H9 (cell line): ENCODE data around the gene CHST8. TPM values are rescaled to one million over a fixed set of nuclear protein-coding genes. Genes with fewer than 3 reads are reported as not detected.

ENCODE experiments used
- DNase-seq: peaks from one replicate; pipeline ENCODE4 v3.0.0-alpha.2; 2017
- H2AFZ ChIP-seq: one replicate; pipeline ENCODE4 v1.6.1; 2013; ENCODE audit warnings: mild to moderate bottlenecking, low read length, control low read depth, moderate library complexity
- H2AK5ac ChIP-seq: 2 replicates; pipeline ENCODE4 v1.6.1; 2013; ENCODE audit warnings: low read length, control low read depth, mixed read lengths; ENCODE audit not compliant: insufficient read length
- H2BK120ac ChIP-seq: one replicate; pipeline ENCODE4 v1.6.1; 2013; ENCODE audit warnings: low read depth, mild to moderate bottlenecking, low read length, control low read depth, inconsistent platforms; ENCODE audit not compliant: poor library complexity, severe bottlenecking
- H2BK12ac ChIP-seq: 2 replicates; pipeline ENCODE4 v1.6.1; 2013; ENCODE audit warnings: low read length, control low read depth, mixed read lengths, low read depth; ENCODE audit not compliant: insufficient read length
- H2BK15ac ChIP-seq: 2 replicates; pipeline ENCODE4 v1.6.1; 2013; ENCODE audit warnings: low read depth, low read length, control low read depth
- H2BK20ac ChIP-seq: one replicate; pipeline ENCODE4 v1.6.1; 2013; ENCODE audit warnings: low read depth, mild to moderate bottlenecking, low read length, control low read depth, inconsistent platforms; ENCODE audit not compliant: poor library complexity, severe bottlenecking
- H2BK5ac ChIP-seq: 2 replicates; pipeline ENCODE4 v1.6.1; 2013; ENCODE audit warnings: low read length, control low read depth, mixed read lengths; ENCODE audit not compliant: insufficient read length
- H3K14ac ChIP-seq: 2 replicates; pipeline ENCODE4 v1.6.1; 2013; ENCODE audit warnings: low read length, control low read depth; ENCODE audit not compliant: insufficient read depth
- H3K18ac ChIP-seq: 2 replicates; pipeline ENCODE4 v1.6.1; 2013; ENCODE audit warnings: low read depth, mild to moderate bottlenecking, mixed read lengths, low read length, control low read depth; ENCODE audit not compliant: insufficient read length
- H3K23ac ChIP-seq: 2 replicates; pipeline ENCODE4 v1.6.1; 2013; ENCODE audit warnings: low read length, control low read depth, mixed read lengths, low read depth; ENCODE audit not compliant: insufficient read length
- H3K23me2 ChIP-seq: 2 replicates; pipeline ENCODE4 v1.6.1; 2013; ENCODE audit warnings: low read depth, mild to moderate bottlenecking, mixed read lengths, low read length, control low read depth; ENCODE audit not compliant: insufficient read length, poor library complexity, severe bottlenecking
- H3K27ac ChIP-seq: 2 replicates; pipeline ENCODE4 v1.5.1; 2013; ENCODE audit warnings: low read length, control low read depth, mixed read lengths, low read depth; ENCODE audit not compliant: insufficient read length
- H3K27me3 ChIP-seq: 2 replicates; pipeline ENCODE4 v1.6.1; 2013; ENCODE audit warnings: low read length, control low read depth, inconsistent platforms; ENCODE audit not compliant: insufficient read depth
- H3K4ac ChIP-seq: 2 replicates; pipeline ENCODE4 v1.6.1; 2013; ENCODE audit warnings: low read depth, mild to moderate bottlenecking, control low read depth, inconsistent platforms, low read length, moderate library complexity
- H3K4me1 ChIP-seq: 2 replicates; pipeline ENCODE4 v1.6.1; 2013; ENCODE audit warnings: low read length, control low read depth, inconsistent platforms; ENCODE audit not compliant: insufficient read depth
- H3K4me2 ChIP-seq: 2 replicates; pipeline ENCODE4 v1.6.1; 2013; ENCODE audit warnings: low read length, control low read depth, mixed read lengths; ENCODE audit not compliant: insufficient read length, insufficient read depth
- H3K56ac ChIP-seq: 2 replicates; pipeline ENCODE4 v1.6.1; 2013; ENCODE audit warnings: low read depth, mild to moderate bottlenecking, mixed read lengths, low read length, control low read depth; ENCODE audit not compliant: insufficient read length
- H3K79me1 ChIP-seq: 2 replicates; pipeline ENCODE4 v1.6.1; 2013; ENCODE audit warnings: low read depth, mild to moderate bottlenecking, moderate library complexity, low read length, control low read depth, inconsistent platforms; ENCODE audit not compliant: insufficient read depth, poor library complexity, severe bottlenecking
- H3K79me2 ChIP-seq: 2 replicates; pipeline ENCODE4 v1.6.1; 2013; ENCODE audit warnings: low read length, control low read depth, inconsistent platforms; ENCODE audit not compliant: insufficient read depth
- H3K9ac ChIP-seq: 2 replicates; pipeline ENCODE4 v1.6.1; 2013; ENCODE audit warnings: low read length, control low read depth, mixed read lengths; ENCODE audit not compliant: insufficient read length; ENCODE audit errors: extremely low read depth
- H3K9me3 ChIP-seq: one replicate; pipeline ENCODE4 v1.6.1; 2013; ENCODE audit warnings: low read depth, low read length, inconsistent platforms; ENCODE audit not compliant: control insufficient read depth
- H3T11ph ChIP-seq: one replicate; pipeline ENCODE4 v1.6.1; 2013; ENCODE audit warnings: mild to moderate bottlenecking, low read length, control low read depth, inconsistent platforms
- H4K20me1 ChIP-seq: one replicate; pipeline ENCODE4 v1.6.1; 2013; ENCODE audit not compliant: control insufficient read depth, insufficient read length, insufficient read depth
- H4K5ac ChIP-seq: 2 replicates; pipeline ENCODE4 v1.6.1; 2013; ENCODE audit warnings: low read depth, mild to moderate bottlenecking, mixed read lengths, low read length, control low read depth; ENCODE audit not compliant: insufficient read length
- H4K8ac ChIP-seq: replicated peaks from 2 replicates; pipeline ENCODE4 v1.6.1; 2013; ENCODE audit warnings: low read length, control low read depth, mixed read lengths, low read depth; ENCODE audit not compliant: insufficient read length
- H4K91ac ChIP-seq: 2 replicates; pipeline ENCODE4 v1.6.1; 2013; ENCODE audit warnings: low read depth, mild to moderate bottlenecking, moderate library complexity, mixed read lengths, low read length, control low read depth; ENCODE audit not compliant: insufficient read length
- H3K27ac Mint-ChIP-seq, 3 experiments: 2 replicates in 2 of 3; 3 replicates in 1 of 3; pipeline ENCODE4 v1.8.0; 2020 to 2021; ENCODE audit warnings: mixed read lengths in 3 of 3, mild to moderate bottlenecking in 1 of 3, moderate library complexity in 1 of 3
- H3K27me3 Mint-ChIP-seq: 2 replicates; pipeline ENCODE4 v1.8.0; 2021; ENCODE audit warnings: low read depth, mild to moderate bottlenecking, moderate library complexity, mixed read lengths
- H3K36me3 Mint-ChIP-seq, 3 experiments: 2 replicates in 2 of 3; 3 replicates in 1 of 3; pipeline ENCODE4 v1.8.0; 2020 to 2021; ENCODE audit warnings: low read depth in 3 of 3, mixed read lengths in 3 of 3; ENCODE audit not compliant: insufficient read depth in 1 of 3
- H3K4me1 Mint-ChIP-seq, 2 experiments: 2 replicates each; pipeline ENCODE4 v1.8.0; 2020; ENCODE audit warnings: mixed read lengths in 2 of 2
- H3K4me3 Mint-ChIP-seq, 2 experiments: 2 replicates in 1 of 2; 3 replicates in 1 of 2; pipeline ENCODE4 v1.8.0; 2020 to 2021; ENCODE audit warnings: mild to moderate bottlenecking in 2 of 2, mixed read lengths in 2 of 2, moderate library complexity in 1 of 2
- H3K9me3 Mint-ChIP-seq, 2 experiments: 2 replicates in 1 of 2; 3 replicates in 1 of 2; pipeline ENCODE4 v1.8.0; 2020; ENCODE audit warnings: mild to moderate bottlenecking in 2 of 2, mixed read lengths in 2 of 2, moderate library complexity in 1 of 2
- WGBS: extraction: QIAGEN DNeasy Blood & Tissue Kit; methylation state at CpG from one replicate; pipeline ENCODE4 v1.1.7; 2013; ENCODE audit warnings: missing lambda C conversion rate, low lambda C conversion rate, mixed read lengths; ENCODE audit not compliant: insufficient read length; ENCODE audit errors: extremely low coverage; 5-methylcytosine and 5-hydroxymethylcytosine counted together
- total RNA-seq: library from RNA; stranded (reverse); gene quantifications from 2 replicates; pipeline ENCODE4 v1.2.1, GENCODE V29; 2021
- TF ChIP-seq, protein P1 (sequence below): fragments of 200-600 bp; sonication (generic); conservative IDR thresholded peaks from 3 replicates; pipeline ENCODE4 v1.8.0; 2021; ENCODE audit warnings: antibody characterized with exemption, mild to moderate bottlenecking

Gene CHST8
- total RNA-seq, 1 experiment from 2014 or later = 5.1 TPM

DNA sequence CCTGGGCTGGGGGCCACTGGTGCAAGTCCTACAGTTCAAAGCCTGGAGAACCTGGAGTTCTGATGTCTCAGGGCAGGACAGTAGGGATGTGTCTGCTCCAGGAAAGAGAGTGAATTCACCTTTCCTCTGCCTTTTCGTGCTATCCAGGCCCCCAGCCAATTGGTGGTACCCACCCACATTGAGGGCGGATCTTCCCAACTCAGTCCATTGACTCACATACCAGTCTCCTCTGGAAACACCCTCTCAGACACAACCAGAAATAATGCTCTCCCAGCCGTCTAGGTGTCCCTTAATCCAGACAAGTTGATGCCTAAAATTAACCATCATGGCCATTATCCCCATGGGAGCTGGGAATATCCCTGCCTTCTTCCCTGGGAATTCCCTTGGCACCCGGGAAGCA lies 38.8 kb upstream of the CHST8 start:
- Histone ChIP-seq H4K91ac (no peak overlapping the region), H4K5ac (no peak overlapping the region), H3K9me3 (peaks cover 8% of the 10 kb centered on the region), H2BK12ac (no peak overlapping the region), H2BK20ac (no peak overlapping the region), H3K23me2 (no peaks in the 10 kb centered on the region), H3K18ac (no peak overlapping the region), H3K9ac (no peak overlapping the region), H3T11ph (no peak overlapping the region), H2BK120ac (no peak overlapping the region), H2BK15ac (no peak overlapping the region), H3K4me1 (no peaks in the 10 kb centered on the region), H3K27ac (no peak overlapping the region), H3K79me2 (no peaks in the 10 kb centered on the region), H2AK5ac (no peak overlapping the region), H3K14ac (no peak overlapping the region), H3K4me2 (no peak overlapping the region), H4K20me1 (no peaks in the 10 kb centered on the region), H3K56ac (no peak overlapping the region), H4K8ac (no peak overlapping the region), H2BK5ac (no peak overlapping the region), H3K27me3 (no peaks in the 10 kb centered on the region), H3K23ac (no peak overlapping the region), H3K4ac (no peak overlapping the region), H2AFZ (no peak overlapping the region), H3K79me1 (no peaks in the 10 kb centered on the region)
- no CpG with 5 or more reads among the region's 4 CpGs for WGBS
- H3K27ac Mint-ChIP-seq = no peak overlapping the region
- DNase-seq = no peak
- peaks cover 3 to 8% of the 10 kb centered on the region in 2 experiments; a peak in 1 of 4 replicates for H3K4me1 Mint-ChIP-seq
- no peak overlapping the region for H3K4me3 Mint-ChIP-seq
- H3K9me3 Mint-ChIP-seq = peaks cover 14 to 15% of the 10 kb centered on the region in 2 experiments; a peak in 4 of 5 replicates
- H3K36me3 Mint-ChIP-seq = peaks cover 0 to 4% (median 0%) of the 10 kb centered on the region in 3 experiments; a peak in 2 of 7 replicates
- TF ChIP-seq, protein P1, sequence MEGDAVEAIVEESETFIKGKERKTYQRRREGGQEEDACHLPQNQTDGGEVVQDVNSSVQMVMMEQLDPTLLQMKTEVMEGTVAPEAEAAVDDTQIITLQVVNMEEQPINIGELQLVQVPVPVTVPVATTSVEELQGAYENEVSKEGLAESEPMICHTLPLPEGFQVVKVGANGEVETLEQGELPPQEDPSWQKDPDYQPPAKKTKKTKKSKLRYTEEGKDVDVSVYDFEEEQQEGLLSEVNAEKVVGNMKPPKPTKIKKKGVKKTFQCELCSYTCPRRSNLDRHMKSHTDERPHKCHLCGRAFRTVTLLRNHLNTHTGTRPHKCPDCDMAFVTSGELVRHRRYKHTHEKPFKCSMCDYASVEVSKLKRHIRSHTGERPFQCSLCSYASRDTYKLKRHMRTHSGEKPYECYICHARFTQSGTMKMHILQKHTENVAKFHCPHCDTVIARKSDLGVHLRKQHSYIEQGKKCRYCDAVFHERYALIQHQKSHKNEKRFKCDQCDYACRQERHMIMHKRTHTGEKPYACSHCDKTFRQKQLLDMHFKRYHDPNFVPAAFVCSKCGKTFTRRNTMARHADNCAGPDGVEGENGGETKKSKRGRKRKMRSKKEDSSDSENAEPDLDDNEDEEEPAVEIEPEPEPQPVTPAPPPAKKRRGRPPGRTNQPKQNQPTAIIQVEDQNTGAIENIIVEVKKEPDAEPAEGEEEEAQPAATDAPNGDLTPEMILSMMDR = no peak
- peaks cover 4% of the 10 kb centered on the region; the same call in 1 of the 2 replicates for H3K27me3 Mint-ChIP-seq
